ENCODE data around the gene UQCC5.

- TF ChIP-seq CTCF (IDR thresholded peaks at IDR 0.05) (no peak), POLR2AphosphoS5 (IDR thresholded peaks at IDR 0.05) (no peak), EP300 (IDR thresholded peaks at IDR 0.05) (no peak), POLR2A (IDR thresholded peaks at IDR 0.05; ENCODE audit: low read depth) (no peak)
These were observed 38.0 kb upstream of the UQCC5 start for GRCh38 chr3:52498137-52499054.

All from esophagus muscularis mucosa (tissue), 4 donors.